ENCODE data around the gene OR8D1.
"Not testable (repeated sequence)": the region's sequence is repeated elsewhere in the genome, so short reads cannot be mapped to it uniquely, and the experiment has no call there.

OR8D1 gene

DNA sequence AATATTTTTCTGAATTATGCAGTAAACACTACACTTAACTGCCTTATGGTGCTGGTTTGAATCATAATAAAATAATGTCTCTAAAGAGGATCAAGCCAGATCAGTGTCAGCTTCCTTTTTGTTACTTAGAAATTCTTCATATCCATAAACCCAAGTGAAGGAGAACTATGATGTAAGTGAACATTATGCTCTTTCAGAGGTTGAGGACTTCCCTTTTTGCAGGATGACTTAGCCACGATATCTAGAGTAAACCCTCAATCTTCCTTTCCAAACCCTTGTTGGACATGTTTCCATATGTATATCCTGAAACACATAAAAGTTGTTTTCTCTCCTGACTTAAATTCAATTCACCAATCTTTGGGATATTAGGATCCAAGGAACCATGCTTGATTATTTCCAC, 19.1 kb downstream of the OR8D1 start:
- H3K4me1 ChIP-seq: no peaks in the 10 kb centered on the region
- no peak overlapping the region for H3K4me3 ChIP-seq
- H4K20me1 ChIP-seq: no peaks in the 10 kb centered on the region
- H3K27me3 ChIP-seq: no peaks in the 10 kb centered on the region
- no peak for TF ChIP-seq Cebpa-rat (IDR thresholded peaks at IDR 0.05)
- no peak overlapping the region for H3K9ac ChIP-seq
- no peaks in the 10 kb centered on the region for H3K9me3 ChIP-seq
- H3K27ac ChIP-seq: no peak overlapping the region
- H3K36me3 ChIP-seq: no peaks in the 10 kb centered on the region
- H3K4me2 ChIP-seq: no peak overlapping the region

DNA sequence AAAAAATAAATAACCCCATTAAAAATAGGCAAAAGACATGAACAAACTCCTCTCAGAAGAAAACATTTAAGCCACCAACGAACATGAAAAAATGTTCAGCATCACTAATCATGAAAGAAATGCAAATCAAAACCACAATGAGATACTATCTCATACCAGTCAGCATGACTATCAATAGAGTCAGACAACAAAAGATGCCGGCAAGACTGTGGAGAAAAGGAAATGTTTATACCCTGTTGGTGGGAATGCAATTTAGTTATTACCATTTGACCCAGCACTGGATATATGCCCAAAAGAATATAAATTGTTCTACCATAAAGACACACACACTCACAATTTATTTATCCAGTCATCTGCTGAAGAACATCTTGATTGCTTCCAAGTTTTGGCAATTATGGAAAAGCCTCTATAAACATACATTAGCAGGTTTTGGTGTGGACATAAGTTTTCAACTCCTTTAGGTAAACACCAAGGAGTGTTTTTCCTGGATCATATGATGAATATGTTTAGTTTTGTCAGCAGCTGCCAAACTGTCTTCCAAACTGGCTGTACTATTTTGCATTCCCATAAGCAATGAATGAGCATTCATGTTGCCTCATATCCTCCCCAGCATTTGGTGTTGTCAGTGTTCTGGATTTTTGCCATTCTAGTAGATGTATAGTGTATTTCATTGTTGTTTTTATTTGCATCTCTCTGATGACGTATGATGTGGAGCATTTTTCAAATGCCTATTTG, 28.0 kb downstream of the OR8D1 start:
- Histone ChIP-seq H4K20me1 (no peaks in the 10 kb centered on the region), H3K4me1 (peaks cover 12% of the 10 kb centered on the region), H3K4me3 (no peak overlapping the region), H3K27ac (no peak overlapping the region), H3K9ac (no peak overlapping the region), H3K4me2 (peak overlapping the region; percentile 18; the same call in 1 of the 2 replicates), H3K9me3 (peaks cover 21% of the 10 kb centered on the region), H3K36me3 (no peaks in the 10 kb centered on the region), H3K27me3 (no peaks in the 10 kb centered on the region)
- TF ChIP-seq Cebpa-rat (IDR thresholded peaks at IDR 0.05): no peak

DNA sequence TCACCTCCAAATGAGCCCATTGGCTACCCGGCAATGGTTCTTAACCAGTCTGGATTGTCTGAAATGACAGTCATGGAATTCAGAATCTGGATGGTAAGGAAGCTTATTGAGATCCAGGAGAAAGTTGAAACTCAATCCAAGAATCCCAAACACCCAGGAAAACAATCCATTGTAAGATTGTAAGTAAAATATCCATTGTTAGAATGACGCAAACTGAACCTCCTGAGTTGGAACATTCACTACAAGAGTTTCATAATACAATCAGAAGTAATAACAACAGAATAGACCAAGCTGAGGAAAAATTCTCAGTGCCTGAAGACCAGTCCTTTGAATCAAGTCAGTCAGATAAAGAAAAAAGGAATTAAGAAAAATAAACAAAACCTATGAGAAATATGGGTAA, 35.5 kb downstream of the OR8D1 start:
- Histone ChIP-seq H3K27ac (no peak overlapping the region), H3K4me3 (no peak overlapping the region)

DNA sequence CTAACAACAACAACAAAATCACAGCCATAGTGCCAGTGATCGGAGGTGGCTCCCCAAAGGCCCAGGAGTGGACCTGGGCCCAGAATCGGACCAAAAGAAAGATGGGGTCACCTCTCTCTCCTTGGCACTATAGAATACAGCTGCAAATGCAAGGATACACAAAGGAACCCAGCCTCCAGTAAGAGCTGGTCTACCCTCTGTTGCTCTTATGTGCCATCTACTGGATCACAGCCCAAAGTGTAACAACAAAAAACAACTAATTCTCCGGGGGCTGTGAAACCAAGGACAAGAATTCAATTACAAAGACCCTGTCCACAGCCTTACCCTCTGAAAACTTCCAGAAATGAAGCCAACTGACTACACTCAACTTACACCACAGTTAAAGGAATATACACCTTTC, 35.9 kb downstream of the OR8D1 start:
- Histone ChIP-seq H3K4me3 (no peak overlapping the region), H3K9me3 (peaks cover 9% of the 10 kb centered on the region), H3K4me2 (no peak overlapping the region), H3K27me3 (no peaks in the 10 kb centered on the region), H3K9ac (no peak overlapping the region), H3K27ac (no peak overlapping the region), H3K36me3 (no peaks in the 10 kb centered on the region), H4K20me1 (no peaks in the 10 kb centered on the region), H3K4me1 (peaks cover 22% of the 10 kb centered on the region)
- no peak for TF ChIP-seq Cebpa-rat (IDR thresholded peaks at IDR 0.05)

More for the DNA sequence above, 35.5 kb downstream of the OR8D1 start:
- Histone ChIP-seq H3K4me2 (no peak overlapping the region), H3K27me3 (no peaks in the 10 kb centered on the region), H3K9me3 (peaks cover 13% of the 10 kb centered on the region), H3K4me1 (peaks cover 22% of the 10 kb centered on the region), H3K36me3 (no peaks in the 10 kb centered on the region), H4K20me1 (no peaks in the 10 kb centered on the region), H3K9ac (no peak overlapping the region)
- TF ChIP-seq Cebpa-rat (IDR thresholded peaks at IDR 0.05): no peak

- Histone ChIP-seq H3K27ac (no peak overlapping the region), H4K20me1 (no peaks in the 10 kb centered on the region), H3K4me1 (peaks cover 22% of the 10 kb centered on the region), H3K36me3 (no peaks in the 10 kb centered on the region), H3K27me3 (no peaks in the 10 kb centered on the region), H3K9me3 (0 out of 2 replicates have a peak, but pooled peaks cover 7% of the 10 kb centered on the region), H3K4me3 (no peak overlapping the region), H3K4me2 (peak overlapping the region; percentile 28), H3K9ac (no peak overlapping the region)
- TF ChIP-seq Cebpa-rat (IDR thresholded peaks at IDR 0.05): no peak
These were observed 36.5 kb downstream of the OR8D1 start for GRCh38 chr11:124277207-124277606.

DNA sequence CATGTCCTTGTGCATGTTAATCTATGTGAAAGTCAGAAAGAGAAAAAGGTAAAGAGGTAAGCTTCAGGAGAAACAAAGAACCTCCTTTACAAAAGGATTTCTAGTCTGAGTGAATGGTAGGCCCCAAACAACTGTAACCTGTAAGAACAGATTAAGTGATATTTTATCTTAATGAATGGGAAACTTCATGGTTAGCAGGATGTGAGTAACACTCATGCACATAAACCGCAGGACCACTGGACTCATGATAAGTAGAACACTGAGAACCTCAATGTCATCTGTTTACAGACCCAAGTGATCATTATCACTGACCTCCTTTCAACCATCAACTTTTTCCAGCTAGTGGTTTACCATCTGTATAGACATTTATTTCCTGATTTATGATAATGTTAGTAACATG, 37.7 kb downstream of the OR8D1 start:
- TF ChIP-seq Cebpa-rat (IDR thresholded peaks at IDR 0.05): no peak
- Histone ChIP-seq H3K4me1 (peaks cover 22% of the 10 kb centered on the region), H4K20me1 (no peaks in the 10 kb centered on the region), H3K9ac (no peak overlapping the region), H3K27me3 (no peaks in the 10 kb centered on the region), H3K27ac (no peak overlapping the region), H3K4me3 (no peak overlapping the region), H3K4me2 (peak overlapping the region; percentile 28), H3K36me3 (no peaks in the 10 kb centered on the region), H3K9me3 (no peaks in the 10 kb centered on the region)

GRCh38 chr11:124274000-124274399, 39.7 kb downstream of the OR8D1 start:
- Histone ChIP-seq H3K9ac (no peak overlapping the region), H3K36me3 (no peaks in the 10 kb centered on the region), H3K27me3 (no peaks in the 10 kb centered on the region), H3K4me1 (peaks cover 22% of the 10 kb centered on the region), H3K27ac (no peak overlapping the region), H3K9me3 (no peaks in the 10 kb centered on the region), H3K4me3 (no peak overlapping the region), H3K4me2 (no peak overlapping the region), H4K20me1 (no peaks in the 10 kb centered on the region)
- no peak for TF ChIP-seq Cebpa-rat (IDR thresholded peaks at IDR 0.05)

GRCh38 chr11:124270886-124271285, 42.9 kb downstream of the OR8D1 start:
- H3K9me3 ChIP-seq, H3K27me3 ChIP-seq, H3K27ac ChIP-seq, H3K9ac ChIP-seq, H3K4me2 ChIP-seq, H3K4me1 ChIP-seq, H3K36me3 ChIP-seq, H3K4me3 ChIP-seq, H4K20me1 ChIP-seq: not testable (repeated sequence)

DNA sequence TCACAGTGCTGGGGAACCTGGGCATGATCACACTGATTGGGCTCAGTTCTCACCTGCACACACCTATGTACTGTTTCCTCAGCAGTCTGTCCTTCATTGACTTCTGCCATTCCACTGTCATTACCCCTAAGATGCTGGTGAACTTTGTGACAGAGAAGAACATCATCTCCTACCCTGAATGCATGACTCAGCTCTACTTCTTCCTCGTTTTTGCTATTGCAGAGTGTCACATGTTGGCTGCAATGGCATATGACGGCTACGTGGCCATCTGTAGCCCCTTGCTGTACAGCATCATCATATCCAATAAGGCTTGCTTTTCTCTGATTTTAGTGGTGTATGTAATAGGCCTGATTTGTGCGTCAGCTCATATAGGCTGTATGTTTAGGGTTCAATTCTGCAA, 48.7 kb downstream of the OR8D1 start:
- not testable (repeated sequence) for H3K4me3 ChIP-seq, H3K36me3 ChIP-seq, H3K4me1 ChIP-seq, H4K20me1 ChIP-seq, H3K9ac ChIP-seq, H3K27ac ChIP-seq, H3K9me3 ChIP-seq, H3K4me2 ChIP-seq, H3K27me3 ChIP-seq

DNA sequence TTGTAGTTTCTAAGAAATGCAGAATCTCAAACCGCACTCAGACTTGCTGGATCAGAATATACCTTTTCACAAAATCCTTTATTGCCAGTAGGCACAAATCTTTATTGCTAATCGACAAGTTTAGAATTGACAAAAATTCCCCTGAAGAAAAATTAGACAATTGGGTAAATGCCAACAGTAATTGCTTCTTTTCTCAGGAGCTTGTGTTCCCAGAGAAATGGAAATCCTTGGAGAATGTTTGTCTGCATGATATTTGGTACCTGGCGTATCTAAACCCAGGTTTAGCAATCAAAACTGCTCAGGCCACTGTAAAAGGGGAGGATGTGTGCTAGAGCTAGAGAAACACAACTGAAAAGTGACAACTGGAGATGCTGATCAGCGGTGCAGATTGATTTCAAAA, 57.7 kb downstream of the OR8D1 start, which contains the start of gene OR8G5:
TSS of gene OR8G5 (plus strand) at position 301 of the 400 bp plus-strand sequence. CDS start 8,556 bp downstream, outside the sequence.
- H3K4me3 ChIP-seq: no peak within 1 kb of the TSS
- H3K27me3 ChIP-seq: no peaks in the 10 kb centered on the region
- H3K9me3 ChIP-seq: no peaks in the 10 kb centered on the region
- H4K20me1 ChIP-seq: no peaks in the 10 kb centered on the region
- H3K4me2 ChIP-seq: no peak within 1 kb of the TSS
- no peaks in the 10 kb centered on the region for H3K36me3 ChIP-seq
- no peak within 1 kb of the TSS for H3K27ac ChIP-seq
- no peak for TF ChIP-seq Cebpa-rat (IDR thresholded peaks at IDR 0.05)
- H3K9ac ChIP-seq: no peak within 1 kb of the TSS
- no peaks in the 10 kb centered on the region for H3K4me1 ChIP-seq

Measured in BLaER1 (cell line).